ENCODE measurements around the gene LACC1. TPM values are rescaled to one million over a fixed set of nuclear protein-coding genes. Genes with fewer than 3 reads are reported as not detected.

LACC1 gene
- total RNA-seq, 1 donor from 2014 or later, result 11.9 TPM

DNA sequence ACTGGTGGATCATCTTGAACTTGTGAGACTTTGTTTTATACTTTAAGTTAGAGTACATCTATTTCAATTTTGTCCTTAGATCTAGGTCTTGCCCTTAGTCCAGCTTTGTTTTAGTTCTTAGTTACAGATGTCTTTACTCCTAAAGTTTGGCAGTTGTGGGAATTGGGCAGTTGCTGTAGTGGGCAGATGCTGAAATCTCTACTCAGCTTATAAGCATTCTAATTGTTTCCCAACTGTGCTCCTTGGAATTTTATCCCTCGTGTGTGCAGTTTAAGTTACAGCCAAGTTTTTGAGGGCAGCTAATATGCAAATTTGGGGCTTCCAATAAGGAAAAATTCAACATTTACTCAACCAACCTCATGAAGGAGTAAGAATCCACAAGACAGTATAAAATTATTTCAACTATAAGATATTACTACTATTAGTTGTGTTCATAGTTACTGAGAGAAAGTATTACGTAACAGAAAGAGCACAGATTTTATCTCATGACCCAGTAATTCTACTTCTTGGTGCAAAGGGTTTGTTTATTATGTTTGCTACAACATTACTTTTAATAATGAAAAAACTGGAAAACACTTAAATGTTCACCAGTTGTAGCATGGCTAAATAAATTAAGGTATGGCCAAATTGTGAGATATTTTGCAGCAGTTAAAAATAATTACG, 33.1 kb upstream of the LACC1 start:
- no peak overlapping the region for H3K4me3 ChIP-seq
- DNase-seq (no peak), ATAC-seq (no peak)
- TF ChIP-seq, protein P1, sequence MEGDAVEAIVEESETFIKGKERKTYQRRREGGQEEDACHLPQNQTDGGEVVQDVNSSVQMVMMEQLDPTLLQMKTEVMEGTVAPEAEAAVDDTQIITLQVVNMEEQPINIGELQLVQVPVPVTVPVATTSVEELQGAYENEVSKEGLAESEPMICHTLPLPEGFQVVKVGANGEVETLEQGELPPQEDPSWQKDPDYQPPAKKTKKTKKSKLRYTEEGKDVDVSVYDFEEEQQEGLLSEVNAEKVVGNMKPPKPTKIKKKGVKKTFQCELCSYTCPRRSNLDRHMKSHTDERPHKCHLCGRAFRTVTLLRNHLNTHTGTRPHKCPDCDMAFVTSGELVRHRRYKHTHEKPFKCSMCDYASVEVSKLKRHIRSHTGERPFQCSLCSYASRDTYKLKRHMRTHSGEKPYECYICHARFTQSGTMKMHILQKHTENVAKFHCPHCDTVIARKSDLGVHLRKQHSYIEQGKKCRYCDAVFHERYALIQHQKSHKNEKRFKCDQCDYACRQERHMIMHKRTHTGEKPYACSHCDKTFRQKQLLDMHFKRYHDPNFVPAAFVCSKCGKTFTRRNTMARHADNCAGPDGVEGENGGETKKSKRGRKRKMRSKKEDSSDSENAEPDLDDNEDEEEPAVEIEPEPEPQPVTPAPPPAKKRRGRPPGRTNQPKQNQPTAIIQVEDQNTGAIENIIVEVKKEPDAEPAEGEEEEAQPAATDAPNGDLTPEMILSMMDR (IDR thresholded peaks at IDR 0.05), result no peak
- no peaks in the 10 kb centered on the region for H3K27me3 ChIP-seq (ENCODE audit: low read depth)
- H3K27ac ChIP-seq, result no peak overlapping the region
- peaks cover 16% of the 10 kb centered on the region for H3K9me3 ChIP-seq
- intact Hi-C loops (cut with DNase I), result no loop called here
- no peaks in the 10 kb centered on the region for H3K36me3 ChIP-seq
- H3K4me1 ChIP-seq, result no peaks in the 10 kb centered on the region

DNA sequence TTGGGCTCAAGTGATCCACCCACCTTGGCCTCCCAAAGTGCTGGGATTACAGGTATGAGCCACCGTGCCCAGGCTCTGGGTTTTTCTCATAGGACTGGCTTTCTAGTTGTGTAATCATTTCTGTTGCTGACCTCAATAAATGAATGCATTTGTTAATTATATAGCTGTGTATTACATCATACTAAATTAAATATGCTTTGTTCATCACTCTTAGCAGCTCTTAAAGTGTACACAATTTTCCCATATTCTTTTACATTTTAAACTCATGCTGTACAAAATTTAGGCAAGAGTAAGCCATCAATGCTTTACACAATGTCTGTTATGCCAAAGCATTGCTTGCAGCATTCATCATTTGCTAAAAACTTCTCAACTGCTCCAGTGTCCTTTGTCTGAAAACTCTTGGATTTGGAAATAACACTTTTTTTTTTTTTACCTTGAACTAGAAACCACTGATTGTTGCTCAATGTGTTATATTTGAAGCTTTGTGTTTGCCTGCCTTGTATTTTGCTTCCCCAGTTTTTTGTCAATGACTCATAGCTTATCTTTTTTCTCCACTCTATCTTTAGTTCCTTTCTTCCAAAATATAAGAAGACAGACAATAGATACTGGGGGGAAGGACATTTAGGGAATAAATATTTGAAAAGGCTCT, 31.6 kb upstream of the LACC1 start:
- Histone ChIP-seq H3K27me3 (ENCODE audit: low read depth) (no peaks in the 10 kb centered on the region), H3K36me3 (no peaks in the 10 kb centered on the region), H3K9me3 (peaks cover 29% of the 10 kb centered on the region), H3K4me3 (no peak overlapping the region), H3K27ac (no peak overlapping the region), H3K4me1 (no peaks in the 10 kb centered on the region)
- intact Hi-C loops (cut with DNase I), result no loop called here
- TF ChIP-seq, protein P1 (IDR thresholded peaks at IDR 0.05), result no peak
- no peak for ATAC-seq
- DNase-seq, result no peak

- TF ChIP-seq, protein P1 (IDR thresholded peaks at IDR 0.05), result no peak
- H3K36me3 ChIP-seq, result no peaks in the 10 kb centered on the region
- H3K4me3 ChIP-seq, result no peak overlapping the region
- no peak for DNase-seq
- intact Hi-C loops (cut with DNase I), result no loop called here
- H3K9me3 ChIP-seq, result peaks cover 48% of the 10 kb centered on the region
- H3K27me3 ChIP-seq (ENCODE audit: low read depth), result no peaks in the 10 kb centered on the region
- no peak overlapping the region for H3K27ac ChIP-seq
- ATAC-seq, result no peak
- no peaks in the 10 kb centered on the region for H3K4me1 ChIP-seq
Measured at GRCh38 chr13:43850873-43851272, 28.8 kb upstream of the LACC1 start.

- DNase-seq (no peak), ATAC-seq (no peak)
- Histone ChIP-seq H3K4me3 (no peak overlapping the region), H3K4me1 (no peaks in the 10 kb centered on the region), H3K27me3 (ENCODE audit: low read depth) (no peaks in the 10 kb centered on the region), H3K9me3 (peaks cover 48% of the 10 kb centered on the region), H3K27ac (no peak overlapping the region), H3K36me3 (no peaks in the 10 kb centered on the region)
- intact Hi-C loops (cut with DNase I), result no loop called here
- TF ChIP-seq, protein P1 (IDR thresholded peaks at IDR 0.05), result no peak
Measured at GRCh38 chr13:43852923-43853404, 26.7 kb upstream of the LACC1 start.

GRCh38 chr13:43861863-43862262, 17.8 kb upstream of the LACC1 start:
- H3K4me3 ChIP-seq, result no peak overlapping the region
- intact Hi-C loops (cut with DNase I), result no loop called here
- no peaks in the 10 kb centered on the region for H3K27me3 ChIP-seq (ENCODE audit: low read depth)
- no peaks in the 10 kb centered on the region for H3K9me3 ChIP-seq
- ATAC-seq, result no peak
- H3K4me1 ChIP-seq, result no peaks in the 10 kb centered on the region
- no peak for DNase-seq
- TF ChIP-seq, protein P1 (IDR thresholded peaks at IDR 0.05), result no peak
- no peaks in the 10 kb centered on the region for H3K36me3 ChIP-seq
- H3K27ac ChIP-seq, result no peak overlapping the region
